Panc1 (cell line): ENCODE measurements around the gene GPA33. TPM values are rescaled to one million over a fixed set of nuclear protein-coding genes. Genes with fewer than 3 reads are reported as not detected.

Experiments used
- ATAC-seq: fragments of 200-7000 bp; cut with Tn5 transposase; 2 replicates; pipeline ENCODE4 v1.9.1; 2020; ENCODE audit warnings: mild to moderate bottlenecking, moderate library complexity
- BruUV-seq: library from RNA; stranded (reverse); fragments of 400-500 nt; replicated peaks from 2 replicates; lab custom pipeline; 2021; lab: Mats Ljungman, UMichigan
- CTCF ChIA-PET: fragments of 300-600 bp; sonication (Branson Sonifier 250); formaldehyde crosslinking; loops from one replicate; lab custom pipeline; 2022; ENCODE audit warnings: antibody characterized with exemption; lab: Charles Lee
- POLR2A ChIA-PET: fragments of 300-600 bp; sonication (Branson Sonifier 250); formaldehyde crosslinking; loops from one replicate; lab custom pipeline; 2022; ENCODE audit warnings: antibody characterized with exemption; lab: Charles Lee
- DNase-seq: peaks from one replicate; pipeline ENCODE4 v3.0.0-alpha.2; 2010; ENCODE audit warnings: low read depth, low spot score
- H3K27ac ChIP-seq: 2 replicates; pipeline ENCODE4 v1.5.1; 2011; ENCODE audit warnings: mild to moderate bottlenecking, low read length, inconsistent platforms
- H3K27me3 ChIP-seq: fragments of 200-500 bp; sonication (Bioruptor generic); 2 replicates; pipeline ENCODE4 v1.6.0; 2014; ENCODE audit warnings: low read length, inconsistent platforms; ENCODE audit not compliant: control insufficient read depth, insufficient read depth
- H3K36me3 ChIP-seq: fragments of 200-500 bp; sonication (Bioruptor generic); 2 replicates; pipeline ENCODE4 v1.5.1; 2014; ENCODE audit warnings: inconsistent platforms, mild to moderate bottlenecking, low read length, moderate library complexity; ENCODE audit not compliant: control insufficient read depth, insufficient read depth
- H3K4me1 ChIP-seq: 2 replicates; pipeline ENCODE4 v1.5.1; 2011; ENCODE audit warnings: inconsistent platforms, mild to moderate bottlenecking, low read length, moderate library complexity; ENCODE audit not compliant: control insufficient read depth, insufficient read depth
- H3K4me3 ChIP-seq, 2 experiments: 2 replicates each; pipeline ENCODE4 v1.5.1; 2011 to 2012; ENCODE audit warnings: low read depth in 2 of 2, low read length in 2 of 2, mild to moderate bottlenecking in 2 of 2, inconsistent platforms in 1 of 2, moderate library complexity in 1 of 2
- H3K9me3 ChIP-seq: fragments of 200-500 bp; sonication (Bioruptor generic); 2 replicates; pipeline ENCODE4 v1.5.1; 2014; ENCODE audit warnings: low read depth, mild to moderate bottlenecking, inconsistent platforms, low read length, moderate library complexity; ENCODE audit not compliant: control insufficient read depth, insufficient read depth
- POLR2AphosphoS5 ChIP-seq: IDR thresholded peaks from 2 replicates; pipeline ENCODE4 v1.6.1; 2012; ENCODE audit warnings: mild to moderate bottlenecking, low read depth, low read length, moderate library complexity
- SIN3A ChIP-seq: IDR thresholded peaks from 2 replicates; pipeline ENCODE4 v1.6.1; 2012; ENCODE audit warnings: low read depth, mild to moderate bottlenecking, low read length, moderate library complexity, borderline replicate concordance; ENCODE audit not compliant: insufficient read depth
- TCF7L2 ChIP-seq: IDR thresholded peaks from 2 replicates; pipeline ENCODE4 v1.6.1; 2011; ENCODE audit warnings: mild to moderate bottlenecking, low read depth, low read length, inconsistent platforms
- in situ Hi-C: cut with HindIII; loops from 2 replicates; pipeline ENCODE4 v1.10.0; 2016; ENCODE audit warnings: low sequenced_read_pairs, low pct_unique_long_range_greater_than_20kb
- intact Hi-C: fragments of 100-400 bp; cut with micrococcal nuclease; formaldehyde crosslinking; loops from one replicate; pipeline ENCODE4 v1.10.0; 2022; ENCODE audit not compliant: unreplicated experiment
- total RNA-seq: library from RNA; stranded (reverse); gene quantifications from one replicate; pipeline ENCODE4 v1.2.1, GENCODE V29; 2021; ENCODE audit not compliant: unreplicated experiment
- TF ChIP-seq, protein P1 (sequence below): fragments of 450-650 bp; IDR thresholded peaks from 2 replicates; pipeline ENCODE4 v1.5.1; 2017; ENCODE audit warnings: mild to moderate bottlenecking
- TF ChIP-seq, protein P2 (sequence below), 2 experiments: IDR thresholded peaks; 2 replicates each; pipeline ENCODE4 v1.6.1; 2011 to 2012; ENCODE audit warnings: low read depth in 2 of 2, control low read depth in 1 of 2, low read length in 1 of 2, mild to moderate bottlenecking in 1 of 2, moderate library complexity in 1 of 2; ENCODE audit not compliant: insufficient read depth in 1 of 2

The GPA33 gene
- total RNA-seq, 1 experiment from 2014 or later = 0.18 TPM

DNA sequence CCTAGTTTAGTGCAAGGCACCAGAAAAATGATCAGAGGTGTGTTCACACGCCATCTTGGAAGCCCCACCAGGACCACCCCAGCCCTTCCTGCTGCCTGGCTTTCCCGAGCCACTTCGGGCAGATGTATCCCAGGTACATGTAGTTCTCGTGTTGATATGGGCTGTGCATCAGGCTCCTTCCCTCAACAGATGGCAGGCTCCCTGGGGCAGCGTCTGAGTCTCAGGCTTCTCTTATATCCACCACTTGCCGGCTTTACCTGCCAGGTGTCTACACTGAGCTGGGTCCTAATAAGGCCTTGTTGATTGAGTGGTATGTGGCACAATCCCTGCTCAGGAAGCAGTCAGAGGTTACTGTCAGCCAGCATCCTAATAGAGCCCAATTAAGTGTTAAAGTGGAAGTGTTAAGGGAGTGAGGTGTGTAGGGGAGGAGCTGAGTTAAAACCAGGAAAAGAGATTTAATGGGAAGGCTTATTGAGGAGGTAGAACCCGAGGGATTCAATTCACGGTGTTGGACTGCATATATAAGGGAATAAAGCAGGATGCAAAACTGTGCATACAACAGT is 8.5 kb downstream of the GPA33 start:
- Histone ChIP-seq H3K9me3 (no peaks in the 10 kb centered on the region), H3K27ac (no peak overlapping the region), H3K4me1 (no peaks in the 10 kb centered on the region; the same call in 1 of the 2 replicates), H3K36me3 (no peaks in the 10 kb centered on the region), H3K27me3 (peaks cover 8% of the 10 kb centered on the region; the same call in 1 of the 2 replicates), H3K4me3 (no peak overlapping the region)
- in situ Hi-C loops (no loop called here), intact Hi-C loops (no loop called here)
- CTCF ChIA-PET = no interaction called here
- BruUV-seq = no TSS peak
- no peak for ATAC-seq
- POLR2A ChIA-PET = no interaction called here
- no peak for DNase-seq
- TF ChIP-seq, protein P1, sequence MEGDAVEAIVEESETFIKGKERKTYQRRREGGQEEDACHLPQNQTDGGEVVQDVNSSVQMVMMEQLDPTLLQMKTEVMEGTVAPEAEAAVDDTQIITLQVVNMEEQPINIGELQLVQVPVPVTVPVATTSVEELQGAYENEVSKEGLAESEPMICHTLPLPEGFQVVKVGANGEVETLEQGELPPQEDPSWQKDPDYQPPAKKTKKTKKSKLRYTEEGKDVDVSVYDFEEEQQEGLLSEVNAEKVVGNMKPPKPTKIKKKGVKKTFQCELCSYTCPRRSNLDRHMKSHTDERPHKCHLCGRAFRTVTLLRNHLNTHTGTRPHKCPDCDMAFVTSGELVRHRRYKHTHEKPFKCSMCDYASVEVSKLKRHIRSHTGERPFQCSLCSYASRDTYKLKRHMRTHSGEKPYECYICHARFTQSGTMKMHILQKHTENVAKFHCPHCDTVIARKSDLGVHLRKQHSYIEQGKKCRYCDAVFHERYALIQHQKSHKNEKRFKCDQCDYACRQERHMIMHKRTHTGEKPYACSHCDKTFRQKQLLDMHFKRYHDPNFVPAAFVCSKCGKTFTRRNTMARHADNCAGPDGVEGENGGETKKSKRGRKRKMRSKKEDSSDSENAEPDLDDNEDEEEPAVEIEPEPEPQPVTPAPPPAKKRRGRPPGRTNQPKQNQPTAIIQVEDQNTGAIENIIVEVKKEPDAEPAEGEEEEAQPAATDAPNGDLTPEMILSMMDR = no peak
- TF ChIP-seq POLR2AphosphoS5 = no peak
- TF ChIP-seq SIN3A = no peak
- TF ChIP-seq TCF7L2 = no peak
- TF ChIP-seq, protein P2, sequence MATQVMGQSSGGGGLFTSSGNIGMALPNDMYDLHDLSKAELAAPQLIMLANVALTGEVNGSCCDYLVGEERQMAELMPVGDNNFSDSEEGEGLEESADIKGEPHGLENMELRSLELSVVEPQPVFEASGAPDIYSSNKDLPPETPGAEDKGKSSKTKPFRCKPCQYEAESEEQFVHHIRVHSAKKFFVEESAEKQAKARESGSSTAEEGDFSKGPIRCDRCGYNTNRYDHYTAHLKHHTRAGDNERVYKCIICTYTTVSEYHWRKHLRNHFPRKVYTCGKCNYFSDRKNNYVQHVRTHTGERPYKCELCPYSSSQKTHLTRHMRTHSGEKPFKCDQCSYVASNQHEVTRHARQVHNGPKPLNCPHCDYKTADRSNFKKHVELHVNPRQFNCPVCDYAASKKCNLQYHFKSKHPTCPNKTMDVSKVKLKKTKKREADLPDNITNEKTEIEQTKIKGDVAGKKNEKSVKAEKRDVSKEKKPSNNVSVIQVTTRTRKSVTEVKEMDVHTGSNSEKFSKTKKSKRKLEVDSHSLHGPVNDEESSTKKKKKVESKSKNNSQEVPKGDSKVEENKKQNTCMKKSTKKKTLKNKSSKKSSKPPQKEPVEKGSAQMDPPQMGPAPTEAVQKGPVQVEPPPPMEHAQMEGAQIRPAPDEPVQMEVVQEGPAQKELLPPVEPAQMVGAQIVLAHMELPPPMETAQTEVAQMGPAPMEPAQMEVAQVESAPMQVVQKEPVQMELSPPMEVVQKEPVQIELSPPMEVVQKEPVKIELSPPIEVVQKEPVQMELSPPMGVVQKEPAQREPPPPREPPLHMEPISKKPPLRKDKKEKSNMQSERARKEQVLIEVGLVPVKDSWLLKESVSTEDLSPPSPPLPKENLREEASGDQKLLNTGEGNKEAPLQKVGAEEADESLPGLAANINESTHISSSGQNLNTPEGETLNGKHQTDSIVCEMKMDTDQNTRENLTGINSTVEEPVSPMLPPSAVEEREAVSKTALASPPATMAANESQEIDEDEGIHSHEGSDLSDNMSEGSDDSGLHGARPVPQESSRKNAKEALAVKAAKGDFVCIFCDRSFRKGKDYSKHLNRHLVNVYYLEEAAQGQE (IDR thresholded peaks at IDR 0.05; ENCODE audit: insufficient read depth in 1 of 2, low read depth in 2 of 2, low read length in 1 of 2) = no peak

DNA sequence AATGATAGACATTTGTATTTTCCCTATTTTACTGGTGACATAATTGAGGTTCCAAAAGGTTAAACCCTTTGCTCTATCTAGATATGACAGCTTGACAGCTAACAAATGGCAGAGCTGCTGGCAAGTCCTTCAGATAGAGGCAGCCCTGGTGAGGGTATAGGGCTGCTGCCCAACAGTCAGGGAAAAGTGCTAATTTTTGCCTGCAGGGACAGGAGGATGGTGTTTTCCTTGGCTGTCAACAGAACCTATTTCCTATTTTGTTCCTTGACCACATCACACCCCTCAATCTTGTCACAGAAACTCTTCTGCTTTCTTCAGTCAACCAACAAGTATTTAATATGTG is 12.3 kb downstream of the GPA33 start:
- H3K27me3 ChIP-seq = peaks cover 8% of the 10 kb centered on the region; the same call in 1 of the 2 replicates
- H3K36me3 ChIP-seq = no peaks in the 10 kb centered on the region
- no peaks in the 10 kb centered on the region for H3K9me3 ChIP-seq
- ChIA-PET CTCF (no interaction called here), POLR2A (no interaction called here)
- intact Hi-C loops (no loop called here), in situ Hi-C loops (no loop called here)
- ATAC-seq (no peak), DNase-seq (no peak)
- no TSS peak for BruUV-seq
- no peak overlapping the region for H3K4me3 ChIP-seq
- TF ChIP-seq, protein P2 (IDR thresholded peaks at IDR 0.05; ENCODE audit: insufficient read depth in 1 of 2, low read depth in 2 of 2, low read length in 1 of 2) = no peak
- TF ChIP-seq, protein P1 = no peak
- TF ChIP-seq POLR2AphosphoS5 (no peak), TCF7L2 (no peak), SIN3A (no peak)
- H3K27ac ChIP-seq = no peak overlapping the region
- no peaks in the 10 kb centered on the region; the same call in 1 of the 2 replicates for H3K4me1 ChIP-seq
